Stimulated activated CD8-positive, alpha-beta memory T cell treated with anti-CD3 and anti-CD28 coated beads, Interleukin-7, amount 100 ng/mL, for 48 hours (primary cell): ENCODE results near the gene INO80.
A peak's percentile ranks its signal among the peaks of the same experiment; 100 is the strongest.
"Not testable (repeated sequence)": the region's sequence is repeated elsewhere in the genome, so short reads cannot be mapped to it uniquely, and the experiment has no call there.

Source experiments
- DNase-seq, 2 donors: peaks; one replicate each; pipeline ENCODE4 v3.0.0-alpha.2; 2020; ENCODE audit warnings: low read depth in 1 of 2; ENCODE audit errors: extremely low read depth in 1 of 2

The INO80 gene, protein sequence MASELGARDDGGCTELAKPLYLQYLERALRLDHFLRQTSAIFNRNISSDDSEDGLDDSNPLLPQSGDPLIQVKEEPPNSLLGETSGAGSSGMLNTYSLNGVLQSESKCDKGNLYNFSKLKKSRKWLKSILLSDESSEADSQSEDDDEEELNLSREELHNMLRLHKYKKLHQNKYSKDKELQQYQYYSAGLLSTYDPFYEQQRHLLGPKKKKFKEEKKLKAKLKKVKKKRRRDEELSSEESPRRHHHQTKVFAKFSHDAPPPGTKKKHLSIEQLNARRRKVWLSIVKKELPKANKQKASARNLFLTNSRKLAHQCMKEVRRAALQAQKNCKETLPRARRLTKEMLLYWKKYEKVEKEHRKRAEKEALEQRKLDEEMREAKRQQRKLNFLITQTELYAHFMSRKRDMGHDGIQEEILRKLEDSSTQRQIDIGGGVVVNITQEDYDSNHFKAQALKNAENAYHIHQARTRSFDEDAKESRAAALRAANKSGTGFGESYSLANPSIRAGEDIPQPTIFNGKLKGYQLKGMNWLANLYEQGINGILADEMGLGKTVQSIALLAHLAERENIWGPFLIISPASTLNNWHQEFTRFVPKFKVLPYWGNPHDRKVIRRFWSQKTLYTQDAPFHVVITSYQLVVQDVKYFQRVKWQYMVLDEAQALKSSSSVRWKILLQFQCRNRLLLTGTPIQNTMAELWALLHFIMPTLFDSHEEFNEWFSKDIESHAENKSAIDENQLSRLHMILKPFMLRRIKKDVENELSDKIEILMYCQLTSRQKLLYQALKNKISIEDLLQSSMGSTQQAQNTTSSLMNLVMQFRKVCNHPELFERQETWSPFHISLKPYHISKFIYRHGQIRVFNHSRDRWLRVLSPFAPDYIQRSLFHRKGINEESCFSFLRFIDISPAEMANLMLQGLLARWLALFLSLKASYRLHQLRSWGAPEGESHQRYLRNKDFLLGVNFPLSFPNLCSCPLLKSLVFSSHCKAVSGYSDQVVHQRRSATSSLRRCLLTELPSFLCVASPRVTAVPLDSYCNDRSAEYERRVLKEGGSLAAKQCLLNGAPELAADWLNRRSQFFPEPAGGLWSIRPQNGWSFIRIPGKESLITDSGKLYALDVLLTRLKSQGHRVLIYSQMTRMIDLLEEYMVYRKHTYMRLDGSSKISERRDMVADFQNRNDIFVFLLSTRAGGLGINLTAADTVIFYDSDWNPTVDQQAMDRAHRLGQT (N-terminal part only)

DNA sequence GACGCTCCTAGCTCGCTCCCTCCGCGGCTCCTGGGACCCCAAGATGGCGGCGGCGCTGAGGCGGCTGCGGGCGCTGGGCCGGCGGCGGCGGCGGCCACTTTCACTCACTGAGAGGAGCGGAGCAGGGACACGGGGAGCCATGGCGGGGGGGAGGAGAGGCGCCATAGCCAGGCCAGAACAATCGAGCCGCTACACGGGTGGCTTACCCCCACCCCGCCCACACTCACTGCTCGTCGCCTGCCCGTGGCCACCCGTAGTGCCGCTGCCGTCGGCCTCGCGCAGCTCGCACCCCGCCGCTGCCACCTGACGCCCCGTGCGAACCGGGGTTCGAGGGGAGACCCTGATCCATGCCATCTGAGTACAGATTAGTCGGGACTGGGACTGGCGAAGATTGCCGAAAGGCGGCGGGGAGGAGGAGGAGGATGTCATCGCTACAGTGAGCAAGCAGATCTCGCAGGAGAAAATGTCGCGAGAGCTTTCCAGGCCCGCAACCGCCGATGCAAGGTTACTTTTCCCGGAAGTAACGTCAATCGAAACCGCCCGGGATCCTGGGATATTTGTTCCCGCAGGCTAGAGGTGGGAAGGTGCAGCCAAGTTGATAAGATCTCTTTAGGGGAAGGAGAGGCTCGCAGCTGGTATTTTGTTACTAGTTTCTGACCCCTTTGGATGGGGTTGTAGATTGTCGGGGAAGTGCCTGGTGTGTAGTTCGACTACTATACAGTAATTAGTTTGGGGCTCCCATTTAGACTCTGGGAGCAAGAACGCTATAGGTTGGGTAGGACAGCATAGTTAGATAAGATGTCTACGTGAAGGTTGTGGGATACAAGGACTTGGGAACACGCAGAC is at the start of gene INO80:
Gene INO80 (minus strand): TSS at position 165 of the 846 bp plus-strand sequence. CDS start 19,970 bp downstream, outside the sequence.
- DNase-seq = peak; percentile 86 to 96

DNA sequence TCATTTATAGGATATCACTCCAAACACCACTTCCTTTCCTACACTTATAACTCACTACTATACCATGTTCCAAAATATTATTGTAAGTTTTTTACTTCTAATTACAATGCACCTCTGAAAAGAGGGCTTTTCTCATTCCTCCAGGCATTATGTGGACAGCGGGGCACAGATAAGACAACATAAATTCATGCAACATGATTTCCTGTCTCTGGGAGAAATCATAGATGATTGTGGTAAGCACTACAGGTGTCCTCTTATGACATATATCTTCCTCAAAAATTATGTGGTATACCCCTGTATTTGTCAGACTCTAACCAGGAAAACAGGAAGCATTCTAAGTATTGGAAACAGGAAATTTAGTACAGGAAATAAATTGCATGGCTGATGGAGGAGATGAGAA is 45.7 kb upstream of the INO80 start:
- no peak for DNase-seq

DNA sequence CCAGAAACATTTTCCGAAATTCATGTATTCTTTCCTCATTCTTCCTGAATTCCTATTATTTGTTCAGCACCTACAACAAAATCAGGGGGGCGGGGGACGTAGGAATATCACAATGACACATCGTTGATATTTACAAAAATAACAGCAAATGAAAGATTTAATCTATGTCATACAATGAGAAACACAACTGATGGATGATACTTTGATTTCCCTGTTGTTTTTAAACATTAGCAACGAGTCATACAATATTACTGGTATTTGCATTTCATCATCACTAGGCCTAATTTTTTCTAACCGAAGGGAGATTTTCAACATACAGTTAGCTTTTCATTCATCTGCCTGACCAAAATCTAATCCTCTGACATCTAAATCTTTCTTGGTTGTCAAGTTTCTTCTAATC is 45.3 kb upstream of the INO80 start:
- DNase-seq = no peak

DNA sequence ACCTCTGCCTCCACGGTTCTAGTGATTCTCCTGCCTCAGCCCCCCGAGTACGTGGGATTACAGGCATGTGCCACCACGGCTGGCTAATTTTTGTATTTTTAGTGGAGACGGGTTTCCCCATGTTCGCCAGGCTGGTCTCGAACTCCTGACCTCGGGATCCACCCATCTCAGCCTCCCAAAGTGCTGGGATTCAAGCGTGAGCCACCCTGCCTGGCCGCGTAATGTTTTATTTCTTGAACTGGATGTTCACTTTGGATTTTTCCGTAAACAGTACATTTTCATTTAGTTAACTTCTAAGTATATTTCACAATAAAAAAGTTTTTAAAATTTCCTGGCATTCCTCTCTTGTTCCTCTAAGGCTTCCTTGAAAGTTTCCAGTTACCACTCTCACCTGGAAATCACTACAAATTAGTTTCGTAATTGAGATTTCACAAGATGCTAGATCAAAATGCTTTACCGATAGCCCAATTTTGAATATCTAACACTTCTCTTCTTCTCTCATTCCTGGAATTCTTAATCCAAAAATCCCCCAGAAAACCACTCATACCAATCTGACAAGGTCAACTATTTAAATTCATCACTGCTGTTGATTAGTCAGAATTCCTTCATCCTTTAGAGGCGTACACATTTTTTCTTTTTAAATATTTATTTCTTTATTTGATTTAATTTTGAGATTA is 44.7 kb upstream of the INO80 start:
- DNase-seq = no peak

DNA sequence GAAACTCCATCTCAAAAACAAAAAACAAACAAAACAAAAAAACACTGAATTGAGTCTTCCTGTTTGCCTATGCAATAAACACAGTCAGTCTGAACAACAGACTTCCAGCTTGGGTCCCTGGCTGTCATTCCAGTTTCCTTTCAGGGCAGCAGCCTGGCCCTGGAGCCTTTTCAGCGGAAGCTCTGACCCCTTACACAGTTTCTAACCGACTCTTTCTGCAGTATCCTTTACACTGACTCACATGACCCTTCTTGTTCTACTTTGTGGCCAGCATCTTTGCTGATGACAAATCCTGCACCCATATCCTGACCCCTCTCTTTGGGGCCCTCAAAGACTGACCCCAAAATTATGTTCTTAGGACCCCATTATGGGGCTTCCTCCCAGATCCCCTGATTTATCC is 38.3 kb upstream of the INO80 start:
- no peak for DNase-seq

GRCh38 chr15:41153733-41154132 is 37.7 kb upstream of the INO80 start:
- DNase-seq = no peak

GRCh38 chr15:41151451-41152005 is 35.4 kb upstream of the INO80 start:
- DNase-seq = no peak

GRCh38 chr15:41150279-41150678 is 34.2 kb upstream of the INO80 start:
- DNase-seq = no peak

GRCh38 chr15:41148065-41148464 is 32.0 kb upstream of the INO80 start:
- no peak for DNase-seq

DNA sequence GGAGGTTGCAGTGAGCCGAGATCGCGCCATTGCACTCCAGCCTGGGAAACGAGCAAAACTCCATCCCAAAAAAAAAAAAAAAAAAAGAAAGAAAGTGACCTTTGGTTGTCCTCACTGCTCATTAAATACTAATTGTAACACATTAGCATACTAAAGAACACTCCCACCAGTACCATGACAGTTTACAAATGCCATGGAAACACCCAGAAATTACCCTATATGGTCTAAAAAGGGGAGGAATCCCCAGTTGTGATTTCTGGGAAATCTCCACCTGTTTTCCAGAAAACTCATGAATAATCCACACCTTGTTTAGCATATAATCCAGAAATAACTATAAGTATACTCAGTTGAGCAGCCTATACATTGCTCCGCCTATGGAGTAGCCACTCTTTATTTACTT is 23.5 kb upstream of the INO80 start:
- DNase-seq = no peak

DNA sequence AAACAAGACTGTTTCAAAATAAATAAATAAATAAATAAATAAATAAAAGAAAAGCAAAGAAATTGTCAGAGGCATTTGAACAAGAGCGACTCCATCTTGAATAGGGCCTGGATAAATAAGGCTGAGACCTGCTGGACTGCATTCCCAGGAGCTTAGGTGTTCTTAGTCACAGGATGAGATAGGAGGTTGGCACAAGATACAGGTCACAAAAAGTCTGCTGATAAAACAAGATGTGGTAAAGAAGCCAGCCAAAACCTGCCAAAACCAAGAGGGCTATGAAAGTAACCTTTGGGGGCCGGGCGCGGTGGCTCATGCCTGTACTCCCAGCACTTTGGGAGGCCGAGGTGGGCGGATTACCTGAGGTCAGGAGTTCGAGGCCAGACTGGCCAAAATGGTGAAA is 23.0 kb upstream of the INO80 start:
- DNase-seq = not testable (repeated sequence)

DNA sequence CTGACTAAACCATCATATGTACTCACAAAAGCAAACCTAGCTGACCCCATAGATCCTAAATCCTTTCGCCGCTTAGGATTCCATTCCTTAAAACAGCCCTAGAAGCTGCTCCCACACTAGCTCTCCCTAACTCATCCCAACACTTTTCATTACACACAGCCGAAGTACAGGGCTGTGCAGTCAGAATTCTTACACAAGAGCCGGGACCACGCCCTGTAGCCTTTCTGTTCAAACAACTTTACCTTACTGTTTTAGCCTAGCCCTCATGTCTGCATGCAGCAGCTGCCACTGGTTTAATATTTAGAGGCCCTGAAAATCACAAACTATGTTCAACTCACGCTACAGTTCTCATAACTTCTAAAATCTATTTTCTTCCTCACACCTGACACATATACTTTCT is 19.5 kb upstream of the INO80 start:
- not testable (repeated sequence) for DNase-seq

GRCh38 chr15:41133454-41133853 is 17.4 kb upstream of the INO80 start:
- no peak for DNase-seq

DNA sequence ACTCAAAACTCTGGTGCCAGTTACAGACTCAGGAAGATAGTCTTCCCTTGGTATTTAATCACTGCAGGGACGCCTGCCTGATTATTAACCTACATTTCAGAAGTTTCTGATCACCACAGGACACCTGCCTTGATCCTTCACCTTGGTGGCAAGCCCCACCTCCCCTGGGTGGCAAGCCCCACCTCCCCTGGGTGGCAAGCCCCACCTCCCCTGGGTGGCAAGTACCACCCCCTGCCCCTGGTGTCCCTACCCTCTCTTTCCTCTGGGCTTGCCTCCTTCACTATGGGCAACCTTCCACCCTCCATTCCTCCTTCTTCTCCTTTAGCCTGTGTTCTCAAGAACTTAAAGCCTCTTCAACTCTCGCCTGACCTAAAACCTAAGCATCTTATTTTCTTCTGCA is 16.0 kb upstream of the INO80 start:
- DNase-seq = not testable (repeated sequence)

- no peak for DNase-seq
Observed at GRCh38 chr15:41128174-41128902, 12.3 kb upstream of the INO80 start.

DNA sequence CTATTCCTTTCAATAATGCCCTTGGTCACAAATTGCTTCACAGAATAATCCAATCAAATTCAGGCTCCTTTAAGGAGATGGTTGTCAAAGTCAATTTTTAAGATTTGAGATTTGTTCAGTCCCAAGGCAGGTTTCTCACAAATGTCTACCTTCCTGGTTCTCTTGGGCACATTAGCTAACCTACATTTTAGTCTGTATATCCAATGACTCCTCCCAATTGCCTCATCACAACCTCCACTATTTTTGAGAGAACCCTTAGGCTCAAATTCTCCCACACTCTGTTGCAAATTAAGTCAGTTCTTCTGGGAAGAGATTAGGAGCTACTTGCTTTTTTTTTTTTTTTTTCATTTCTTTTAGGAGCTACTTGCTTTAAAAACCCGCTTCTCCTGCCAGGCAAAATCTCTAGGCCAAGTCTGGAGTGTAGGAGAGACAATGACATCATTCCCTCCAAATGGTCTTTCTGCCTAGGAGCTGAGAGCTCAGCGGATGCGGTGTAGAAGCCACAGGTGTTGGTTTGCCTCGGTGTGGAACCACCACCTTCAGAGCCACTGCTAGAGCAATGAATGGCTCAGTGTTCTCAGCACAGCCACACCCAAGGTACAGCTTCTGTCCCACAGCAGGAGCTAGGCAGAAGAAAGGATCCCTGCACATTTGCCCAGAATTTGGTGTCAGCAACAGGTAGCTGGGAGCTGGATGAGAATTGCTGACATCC is 10.0 kb upstream of the INO80 start:
- DNase-seq = no peak

DNA sequence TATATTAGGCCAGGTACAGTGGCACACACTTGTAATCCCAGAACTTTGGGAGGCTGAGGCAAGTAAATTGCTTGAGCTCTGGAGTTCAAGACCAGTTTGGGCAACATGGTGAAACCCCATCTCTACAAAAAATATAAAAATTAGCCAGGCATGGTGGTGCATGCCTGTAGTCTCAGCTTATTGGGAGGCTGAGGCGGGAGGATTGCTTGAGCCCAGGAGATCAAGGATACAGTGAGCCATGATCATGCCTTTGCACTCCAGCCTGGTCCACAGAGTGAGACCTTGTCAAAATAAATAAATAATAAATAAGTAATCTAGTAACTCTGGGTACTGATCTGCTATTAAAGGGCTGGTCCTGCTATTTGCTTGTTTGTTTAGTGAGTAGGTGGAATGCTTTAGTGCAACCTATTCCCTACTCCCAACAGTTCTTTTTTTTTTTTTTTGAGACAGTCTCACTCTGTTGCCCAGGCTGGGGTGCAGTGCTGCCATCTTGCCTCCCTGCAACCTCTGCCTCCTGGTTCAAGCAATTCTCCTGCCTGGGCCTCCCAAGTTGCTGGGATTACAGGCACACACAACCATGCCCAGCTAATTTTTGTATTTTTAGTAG is 9.1 kb upstream of the INO80 start:
- DNase-seq = no peak

DNA sequence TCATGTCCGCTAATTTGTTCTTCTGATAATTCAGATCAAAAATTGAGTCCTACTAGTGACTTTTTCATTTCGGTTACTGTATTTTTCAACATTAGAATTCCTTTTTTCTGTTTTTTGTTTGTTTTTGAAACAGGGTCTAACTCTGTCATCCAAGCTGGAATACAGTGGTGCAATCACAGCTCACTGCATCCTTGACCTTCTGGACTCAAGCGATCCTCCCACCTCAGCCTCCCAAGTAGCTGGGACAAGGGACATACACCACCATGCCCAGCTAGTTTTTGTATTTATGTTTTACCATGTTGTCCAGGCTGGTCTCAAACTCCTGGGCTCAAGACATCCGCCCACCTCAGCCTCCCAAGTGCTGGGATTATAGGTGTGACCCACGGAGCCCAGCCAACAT is 8.0 kb upstream of the INO80 start:
- no peak for DNase-seq
